Right lobe of liver (tissue), 4 donors: Measurements from ENCODE around the gene ACAD11.

Source experiments
- CTCF ChIP-seq, 4 donors: fragments of 200-600 bp in 3 of 4; fragments of 450-650 bp in 1 of 4; IDR thresholded peaks; one replicate each; pipeline versions ENCODE4 v1.5.1 to v1.8.0; 2016 to 2022; ENCODE audit warnings: antibody characterized with exemption in 4 of 4, mild to moderate bottlenecking in 2 of 4
- POLR2A ChIP-seq: fragments of 450-650 bp; IDR thresholded peaks from one replicate; pipeline ENCODE4 v1.6.1; 2017; ENCODE audit warnings: antibody characterized with exemption, mild to moderate bottlenecking
- donor health status: DM: no; HTN: no; CAD: no.
- donor health status: DM: no; HTN: no; CAD: no.
- donor health status: DM: no; HTN: yes; CAD: no.

- TF ChIP-seq CTCF (IDR thresholded peaks at IDR 0.05) (no peak), POLR2A (no peak)
Measured at GRCh38 chr3:132517311-132517710, 142.3 kb downstream of the ACAD11 start.
